HepG2 (cell line): Measurements from ENCODE around the gene CCNL1. TPM values are rescaled to one million over a fixed set of nuclear protein-coding genes. Genes with fewer than 3 reads are reported as not detected.

ENCODE experiments used
- ATF6 ChIP-seq: sonication (generic); formaldehyde crosslinking; conservative IDR thresholded peaks from 2 replicates; pipeline ENCODE4 v1.4.0; 2020; ENCODE audit warnings: missing genetic modification reagents
- HNF1A ChIP-seq, 2 experiments: sonication (generic) in 1 of 2; formaldehyde crosslinking in 1 of 2; IDR thresholded peaks; 2 replicates each; pipeline versions ENCODE4 v1.4.0 to v1.6.1; 2016 to 2020; ENCODE audit warnings: borderline replicate concordance in 1 of 2, low read depth in 1 of 2, mild to moderate bottlenecking in 1 of 2, missing genetic modification reagents in 1 of 2
- KLF11 ChIP-seq: IDR thresholded peaks from 2 replicates; pipeline ENCODE4 v1.6.1; 2016; ENCODE audit warnings: missing compliant biosample characterization
- ZKSCAN8 ChIP-seq: IDR thresholded peaks from 2 replicates; pipeline ENCODE4 v1.6.1; 2016; ENCODE audit warnings: borderline replicate concordance, missing genetic modification reagents, missing compliant biosample characterization
- ZNF256 ChIP-seq: sonication (generic); formaldehyde crosslinking; conservative IDR thresholded peaks from 2 replicates; pipeline ENCODE4 v1.4.0; 2020; ENCODE audit warnings: missing genetic modification reagents
- ZNF260 ChIP-seq: sonication (generic); formaldehyde crosslinking; IDR thresholded peaks from 2 replicates; pipeline ENCODE4 v1.4.0; 2020; ENCODE audit warnings: missing genetic modification reagents, low read depth, mild to moderate bottlenecking, borderline replicate concordance
- ZNF335 ChIP-seq: sonication (generic); formaldehyde crosslinking; IDR thresholded peaks from 2 replicates; pipeline ENCODE4 v1.4.0; 2020; ENCODE audit warnings: missing genetic modification reagents
- ZNF547 ChIP-seq: sonication (generic); formaldehyde crosslinking; IDR thresholded peaks from 2 replicates; pipeline ENCODE4 v1.5.1; 2020; ENCODE audit warnings: mild to moderate bottlenecking, missing genetic modification reagents
- ZNF549 ChIP-seq: sonication (generic); formaldehyde crosslinking; IDR thresholded peaks from 2 replicates; pipeline ENCODE4 v1.5.0; 2020; ENCODE audit warnings: missing genetic modification reagents
- polyA plus RNA-seq, 8 experiments: library from polyadenylated mRNA; depleted of rRNA in 3 of 8; stranded (reverse) in 7 of 8; unstranded in 1 of 8; fragments of >200 nt; fragmentation: Illumina TruSeq in 4 of 8; extraction: Trizol in 4 of 8; gene quantifications; 2 replicates each; pipeline versions ENCODE4 v1.2.1 to v1.2.3, GENCODE V29; 2011 to 2016; ENCODE audit warnings: low read depth in 4 of 8, missing spikeins in 1 of 8, mixed read lengths in 1 of 8; ENCODE audit not compliant: insufficient read depth in 1 of 8
- total RNA-seq, 5 experiments: library from RNA; depleted of rRNA; stranded (reverse); fragments of >200 nt; fragmentation: Illumina TruSeq; extraction: Trizol; gene quantifications; 2 replicates each; pipeline ENCODE4 v1.2.3, GENCODE V29; 2016; ENCODE audit warnings: low read depth in 1 of 5
- TF ChIP-seq, protein P1 (sequence below): sonication (generic); formaldehyde crosslinking; IDR thresholded peaks from 2 replicates; pipeline ENCODE4 v1.5.1; 2020; ENCODE audit warnings: mild to moderate bottlenecking, missing genetic modification reagents
- TF ChIP-seq, protein P2 (sequence below): sonication (generic); formaldehyde crosslinking; conservative IDR thresholded peaks from 2 replicates; pipeline ENCODE4 v1.5.0; 2020; ENCODE audit warnings: missing genetic modification reagents
- TF ChIP-seq, protein P3 (sequence below): sonication (generic); formaldehyde crosslinking; IDR thresholded peaks from 2 replicates; pipeline ENCODE4 v1.5.1; 2020; ENCODE audit warnings: mild to moderate bottlenecking, missing genetic modification reagents, moderate library complexity

Gene CCNL1
- total and polyA plus RNA-seq, 2 of the 13 experiments (the other 11 are each of a cell fraction or from before 2014, with no cell fraction given) = 151 to 303 TPM

DNA sequence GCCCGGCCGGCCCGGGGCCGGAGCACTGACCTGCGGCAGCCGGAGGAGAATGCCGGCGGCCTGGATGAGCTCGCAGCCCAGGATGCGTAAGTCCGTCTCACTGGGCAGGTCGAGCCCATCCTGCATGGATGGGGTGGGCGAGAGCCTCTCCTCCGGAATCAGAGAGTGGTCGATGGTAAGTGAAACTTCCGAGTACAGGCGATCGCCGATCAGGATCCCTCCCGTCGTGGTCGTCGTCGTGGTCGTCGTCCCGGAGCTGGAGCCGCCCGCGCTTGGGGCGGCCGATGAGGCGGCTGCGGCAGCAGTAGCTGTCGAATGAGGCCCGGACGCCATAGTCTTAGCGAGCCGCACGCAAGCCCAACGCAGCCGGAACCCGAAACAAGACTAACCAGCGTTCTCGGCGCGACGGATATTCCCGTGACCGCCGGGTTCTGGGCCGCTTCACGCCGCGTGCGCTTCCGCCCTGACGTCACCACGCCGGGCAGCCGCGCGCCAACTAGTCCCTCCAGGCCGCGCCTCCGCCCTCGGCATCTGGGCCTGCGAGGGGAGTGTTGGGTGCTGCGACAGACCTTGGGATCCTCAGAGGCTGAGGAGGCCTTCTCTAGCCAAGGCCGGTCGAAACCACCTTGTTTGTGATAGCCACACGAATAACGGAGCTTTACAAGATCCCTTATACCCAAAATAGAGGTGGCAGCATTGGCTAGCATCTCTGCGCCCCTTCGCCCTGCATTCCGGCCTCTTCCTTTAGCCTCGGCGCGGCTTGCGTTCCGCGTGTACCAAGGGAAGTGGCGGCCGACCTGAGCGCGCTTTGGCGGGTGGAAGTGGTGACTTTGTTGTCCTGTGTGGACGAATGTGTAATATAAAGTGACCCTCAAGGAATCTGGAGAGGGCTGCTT is at the start of gene CCNL1 (continued):
- TF ChIP-seq HNF1A (IDR thresholded peaks at IDR 0.05; ENCODE audit: low read depth) (no peak), HNF1A (CRISPR knock-in tag; IDR thresholded peaks at IDR 0.05; ENCODE audit: borderline replicate concordance) (peak; percentile 87; the same call in 1 of the 2 replicates), ZNF547 (CRISPR knock-in tag) (peak; percentile 96), ATF6 (CRISPR knock-in tag) (peak; percentile 24; the same call in 1 of the 2 replicates), ZNF549 (no peak; the same call in 1 of the 2 replicates), ZKSCAN8 (CRISPR knock-in tag) (peak; percentile 86; the same call in 1 of the 2 replicates), KLF11 (CRISPR knock-in tag) (peak; percentile 91; the same call in 1 of the 2 replicates), ZNF256 (CRISPR knock-in tag) (peak; percentile 74), ZNF260 (CRISPR knock-in tag) (no peak; the same call in 1 of the 2 replicates), ZNF335 (CRISPR knock-in tag) (peak; percentile 74; the same call in 1 of the 2 replicates)
- TF ChIP-seq, protein P1, sequence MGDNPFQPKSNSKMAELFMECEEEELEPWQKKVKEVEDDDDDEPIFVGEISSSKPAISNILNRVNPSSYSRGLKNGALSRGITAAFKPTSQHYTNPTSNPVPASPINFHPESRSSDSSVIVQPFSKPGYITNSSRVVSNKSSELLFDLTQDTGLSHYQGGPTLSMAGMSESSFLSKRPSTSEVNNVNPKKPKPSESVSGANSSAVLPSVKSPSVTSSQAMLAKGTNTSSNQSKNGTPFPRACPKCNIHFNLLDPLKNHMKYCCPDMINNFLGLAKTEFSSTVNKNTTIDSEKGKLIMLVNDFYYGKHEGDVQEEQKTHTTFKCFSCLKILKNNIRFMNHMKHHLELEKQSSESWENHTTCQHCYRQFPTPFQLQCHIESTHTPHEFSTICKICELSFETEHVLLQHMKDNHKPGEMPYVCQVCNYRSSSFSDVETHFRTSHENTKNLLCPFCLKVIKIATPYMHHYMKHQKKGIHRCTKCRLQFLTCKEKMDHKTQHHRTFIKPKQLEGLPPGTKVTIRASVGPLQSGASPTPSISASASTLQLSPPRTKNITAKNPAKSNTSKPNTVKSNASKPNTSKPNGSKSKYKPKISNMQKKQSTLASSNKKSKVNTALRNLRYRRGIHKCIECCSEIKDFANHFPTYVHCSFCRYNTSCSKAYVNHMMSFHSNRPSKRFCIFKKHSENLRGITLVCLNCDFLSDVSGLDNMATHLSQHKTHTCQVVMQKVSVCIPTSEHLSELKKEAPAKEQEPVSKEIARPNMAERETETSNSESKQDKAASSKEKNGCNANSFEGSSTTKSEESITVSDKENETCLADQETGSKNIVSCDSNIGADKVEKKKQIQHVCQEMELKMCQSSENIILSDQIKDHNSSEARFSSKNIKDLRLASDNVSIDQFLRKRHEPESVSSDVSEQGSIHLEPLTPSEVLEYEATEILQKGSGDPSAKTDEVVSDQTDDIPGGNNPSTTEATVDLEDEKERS = peak; percentile 88
- TF ChIP-seq, protein P2, sequence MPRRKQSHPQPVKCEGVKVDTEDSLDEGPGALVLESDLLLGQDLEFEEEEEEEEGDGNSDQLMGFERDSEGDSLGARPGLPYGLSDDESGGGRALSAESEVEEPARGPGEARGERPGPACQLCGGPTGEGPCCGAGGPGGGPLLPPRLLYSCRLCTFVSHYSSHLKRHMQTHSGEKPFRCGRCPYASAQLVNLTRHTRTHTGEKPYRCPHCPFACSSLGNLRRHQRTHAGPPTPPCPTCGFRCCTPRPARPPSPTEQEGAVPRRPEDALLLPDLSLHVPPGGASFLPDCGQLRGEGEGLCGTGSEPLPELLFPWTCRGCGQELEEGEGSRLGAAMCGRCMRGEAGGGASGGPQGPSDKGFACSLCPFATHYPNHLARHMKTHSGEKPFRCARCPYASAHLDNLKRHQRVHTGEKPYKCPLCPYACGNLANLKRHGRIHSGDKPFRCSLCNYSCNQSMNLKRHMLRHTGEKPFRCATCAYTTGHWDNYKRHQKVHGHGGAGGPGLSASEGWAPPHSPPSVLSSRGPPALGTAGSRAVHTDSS (CRISPR knock-in tag) = no peak
- TF ChIP-seq, protein P3, sequence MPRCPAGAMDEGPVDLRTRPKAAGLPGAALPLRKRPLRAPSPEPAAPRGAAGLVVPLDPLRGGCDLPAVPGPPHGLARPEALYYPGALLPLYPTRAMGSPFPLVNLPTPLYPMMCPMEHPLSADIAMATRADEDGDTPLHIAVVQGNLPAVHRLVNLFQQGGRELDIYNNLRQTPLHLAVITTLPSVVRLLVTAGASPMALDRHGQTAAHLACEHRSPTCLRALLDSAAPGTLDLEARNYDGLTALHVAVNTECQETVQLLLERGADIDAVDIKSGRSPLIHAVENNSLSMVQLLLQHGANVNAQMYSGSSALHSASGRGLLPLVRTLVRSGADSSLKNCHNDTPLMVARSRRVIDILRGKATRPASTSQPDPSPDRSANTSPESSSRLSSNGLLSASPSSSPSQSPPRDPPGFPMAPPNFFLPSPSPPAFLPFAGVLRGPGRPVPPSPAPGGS (CRISPR knock-in tag) = peak; percentile 99
